Fibroblast of lung (primary cell): ENCODE results near the gene WDTC1.

Source experiments
- CTCF ChIP-seq, 2 donors: IDR thresholded peaks in 1 of 2; conservative IDR thresholded peaks in 1 of 2; 1 replicate in 1 of 2; 2 replicates in 1 of 2; pipeline ENCODE4 v1.5.1; 2011 to 2012; ENCODE audit warnings: low read length in 2 of 2, control low read depth in 1 of 2, inconsistent platforms in 1 of 2, low read depth in 1 of 2, mild to moderate bottlenecking in 1 of 2
- EZH2 ChIP-seq: IDR thresholded peaks from 2 replicates; pipeline ENCODE4 v1.5.1; 2012; ENCODE audit warnings: low read length, control low read depth, mild to moderate bottlenecking; ENCODE audit errors: missing control alignments

- no peak for TF ChIP-seq CTCF (conservative IDR thresholded peaks at IDR 0.05 in 1 of 2, IDR thresholded peaks at IDR 0.05 in 1 of 2; ENCODE audit: low read depth in 1 of 2, low read length in 2 of 2)
- no peak for TF ChIP-seq EZH2
Observed at GRCh38 chr1:27225621-27226020, 8.8 kb upstream of the WDTC1 start.
